Adrenal gland (tissue), 12 donors: ENCODE results near the gene UNC13B. TPM values are rescaled to one million over a fixed set of nuclear protein-coding genes. Genes with fewer than 3 reads are reported as not detected.

Experiments
- DNase-seq, 7 donors: peaks; one replicate each; pipeline ENCODE4 v3.0.0-alpha.2; 2019 to 2020
- H3K27ac ChIP-seq, 5 donors: fragments of 200-600 bp; sonication (generic) in 4 of 5; 1 replicate in 3 of 5; 2 replicates in 2 of 5; pipeline versions ENCODE4 v1.5.1 to v1.8.0; 2016 to 2020; ENCODE audit warnings: mild to moderate bottlenecking in 1 of 5
- H3K27me3 ChIP-seq: fragments of 200-600 bp; 2 replicates; pipeline ENCODE4 v1.8.0; 2021
- H3K36me3 ChIP-seq, 2 donors: fragments of 200-600 bp; replicated peaks in 1 of 2; 1 replicate in 1 of 2; 2 replicates in 1 of 2; pipeline versions ENCODE4 v1.5.1 to v1.8.0; 2018 to 2022
- H3K4me1 ChIP-seq, 2 donors: fragments of 200-600 bp; replicated peaks in 1 of 2; 1 replicate in 1 of 2; 2 replicates in 1 of 2; pipeline versions ENCODE4 v1.5.1 to v1.8.0; 2018 to 2021
- H3K4me3 ChIP-seq, 4 donors: fragments of 200-600 bp; sonication (generic) in 3 of 4; one replicate each; pipeline ENCODE4 v1.5.1; 2016 to 2018
- H3K9me3 ChIP-seq, 3 donors: fragments of 200-600 bp; sonication (generic) in 1 of 3; replicated peaks in 1 of 3; 1 replicate in 2 of 3; 2 replicates in 1 of 3; pipeline versions ENCODE4 v1.5.1 to v1.8.0; 2016 to 2021
- CTCF ChIP-seq, 6 experiments: fragments of 450-650 bp in 4 of 6; fragments of 200-600 bp in 2 of 6; sonication (generic) in 1 of 6; IDR thresholded peaks; 1 replicate in 5 of 6; 2 replicates in 1 of 6; pipeline versions ENCODE4 v1.5.1 to v1.8.0; 2016 to 2021; ENCODE audit warnings: antibody characterized with exemption in 6 of 6, mild to moderate bottlenecking in 2 of 6, moderate library complexity in 1 of 6
- POLR2A ChIP-seq, 2 donors: fragments of 450-650 bp; IDR thresholded peaks; one replicate each; pipeline ENCODE4 v1.6.1; 2017; ENCODE audit warnings: antibody characterized with exemption in 2 of 2, mild to moderate bottlenecking in 2 of 2, moderate library complexity in 1 of 2
- WGBS, 4 donors: extraction: QIAGEN DNeasy Blood & Tissue Kit in 2 of 4; methylation state at CpG; one replicate each; pipeline versions ENCODE4 v1.1.5 to v1.1.7; 2013 to 2017; 5-methylcytosine and 5-hydroxymethylcytosine counted together
- intact Hi-C, 2 donors: fragments of 100-400 bp; cut with DNase I; formaldehyde crosslinking; loops; one replicate each; pipeline versions ENCODE4 v1.14.1 to v1.15.0; 2022 to 2023
- polyA plus RNA-seq, 3 donors: library from polyadenylated mRNA; stranded (reverse); fragments of 200-250 nt in 2 of 3; fragments of 350-450 nt in 1 of 3; fragmentation: Illumina TruSeq in 1 of 3; extraction: RNeasy Lipid Tissue Mini Kit (QIAGEN cat#74804) in 1 of 3; gene quantifications; one replicate each; pipeline ENCODE4 v1.2.3, GENCODE V29; 2013 to 2014
- total RNA-seq, 9 donors: library from RNA; depleted of rRNA in 4 of 9; stranded (reverse); fragments of >200 nt in 4 of 9; fragments of 120-200 nt in 1 of 9; fragmentation: NEBNext Ultra II Directional in 1 of 9; extraction: Animal tissue kit (Norgen Biotek cat#: 25700) in 1 of 9; gene quantifications; one replicate each; pipeline versions ENCODE4 v1.1.0 to v1.2.4, GENCODE V29; 2013 to 2023
- donor health status: healthy with polysubstance abuse.
- donor health status: Bipolar disorder and iron deficiency.
- donor health status: DM: yes; HTN: yes; CAD: no.
- donor health status: DM: no; HTN: no; CAD: no.
- donor health status: DM: no; HTN: no; CAD: no.
- donor health status: DM: yes; HTN: yes; CAD: no.

Gene UNC13B
- total and polyA plus RNA-seq, 12 donors: 11.1 to 42.2 (median 30.5) TPM

GRCh38 chr9:35335164-35335563 is 173.4 kb downstream of the UNC13B start:
- Histone ChIP-seq H3K9me3 (no peaks in the 10 kb centered on the region), H3K4me3 (no peak overlapping the region), H3K36me3 (no peaks in the 10 kb centered on the region), H3K27me3 (no peaks in the 10 kb centered on the region), H3K27ac (no peak overlapping the region), H3K4me1 (peaks cover 0 to 6% of the 10 kb centered on the region in 2 donors)
- no peak for TF ChIP-seq CTCF (IDR thresholded peaks at IDR 0.05)
- TF ChIP-seq POLR2A (IDR thresholded peaks at IDR 0.05): no peak
- DNase-seq: no peak
- intact Hi-C loops: no loop called here

- intact Hi-C loops: no loop called here
- Histone ChIP-seq H3K36me3 (no peaks in the 10 kb centered on the region), H3K4me1 (peaks cover 0 to 11% of the 10 kb centered on the region in 2 donors), H3K27me3 (no peaks in the 10 kb centered on the region), H3K4me3 (no peak overlapping the region), H3K27ac (no peak overlapping the region), H3K9me3 (no peaks in the 10 kb centered on the region)
- TF ChIP-seq CTCF (IDR thresholded peaks at IDR 0.05) (no peak), POLR2A (IDR thresholded peaks at IDR 0.05) (no peak)
- WGBS, 4 donors: 70 to 78% (median 74%) methylated on average over 2 of the region's 2 CpGs
- no peak for DNase-seq
Observed at GRCh38 chr9:35338086-35338485, 176.3 kb downstream of the UNC13B start.

GRCh38 chr9:35338561-35339274 is 176.9 kb downstream of the UNC13B start:
- 89 to 92% (median 91%) methylated on average over 6 of the region's 6 CpGs for WGBS, 4 donors
- Histone ChIP-seq H3K27me3 (no peaks in the 10 kb centered on the region), H3K27ac (no peak overlapping the region), H3K4me1 (peaks cover 0 to 11% of the 10 kb centered on the region in 2 donors), H3K4me3 (no peak overlapping the region), H3K36me3 (no peaks in the 10 kb centered on the region), H3K9me3 (no peaks in the 10 kb centered on the region)
- no peak for TF ChIP-seq CTCF (IDR thresholded peaks at IDR 0.05)
- no peak for TF ChIP-seq POLR2A (IDR thresholded peaks at IDR 0.05)
- no peak for DNase-seq
- intact Hi-C loops: no loop called here

- no peaks in the 10 kb centered on the region for H3K27me3 ChIP-seq
- H3K36me3 ChIP-seq: no peaks in the 10 kb centered on the region
- intact Hi-C loops: no loop called here
- TF ChIP-seq POLR2A (IDR thresholded peaks at IDR 0.05): no peak
- no peaks in the 10 kb centered on the region for H3K9me3 ChIP-seq
- H3K27ac ChIP-seq: no peak overlapping the region
- WGBS, 4 donors: 31 to 53% (median 46%) methylated on average over 1 of the region's 1 CpG
- peaks cover 0 to 11% of the 10 kb centered on the region in 2 donors for H3K4me1 ChIP-seq
- no peak overlapping the region for H3K4me3 ChIP-seq
- DNase-seq: no peak
Observed at GRCh38 chr9:35340046-35340445, 178.2 kb downstream of the UNC13B start.

GRCh38 chr9:35341021-35341420 is 179.2 kb downstream of the UNC13B start:
- H3K4me3 ChIP-seq: no peak overlapping the region
- H3K9me3 ChIP-seq: no peaks in the 10 kb centered on the region

More at GRCh38 chr9:35341021-35341420, 179.2 kb downstream of the UNC13B start:
- TF ChIP-seq POLR2A (IDR thresholded peaks at IDR 0.05) (no peak), CTCF (IDR thresholded peaks at IDR 0.05) (no peak)
- Histone ChIP-seq H3K36me3 (no peaks in the 10 kb centered on the region), H3K27me3 (no peaks in the 10 kb centered on the region), H3K4me1 (peaks cover 0 to 14% of the 10 kb centered on the region in 2 donors), H3K27ac (peak overlapping the region in 1 of 5 donors; percentile 17)
- 76 to 85% (median 83%) methylated on average over 2 of the region's 2 CpGs for WGBS, 4 donors
- intact Hi-C loops: no loop called here
- DNase-seq: no peak
